GM10266 (cell line): ENCODE results near the gene ARRDC3.

ENCODE experiments used
- DNase-seq: peaks from one replicate; pipeline ENCODE4 v3.0.0; 2012; ENCODE audit errors: extremely low spot score
- TF ChIP-seq, protein P1 (sequence below): IDR thresholded peaks from 2 replicates; pipeline ENCODE4 v1.5.1; 2012; ENCODE audit warnings: mild to moderate bottlenecking, low read depth; ENCODE audit not compliant: control insufficient read depth, insufficient read depth; ENCODE audit errors: missing control alignments

Gene ARRDC3

DNA sequence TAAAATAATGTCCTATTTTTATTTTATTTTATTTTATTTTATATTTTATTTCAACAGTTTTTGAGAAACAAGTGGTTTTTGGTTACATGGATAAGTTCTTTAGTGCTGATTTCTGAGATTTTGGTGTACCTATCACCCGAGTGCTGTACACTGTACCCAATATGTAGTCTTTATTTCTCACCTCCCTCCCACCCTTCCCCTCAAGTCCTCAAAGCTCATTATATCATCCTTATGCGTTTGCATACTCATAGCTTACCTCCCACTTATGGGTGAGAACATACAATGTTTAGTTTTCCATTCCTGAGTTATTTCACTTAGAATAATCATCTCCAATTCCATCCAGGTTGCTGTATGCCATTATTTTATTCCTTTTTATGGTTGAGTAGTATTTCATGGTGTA lies 63.5 kb downstream of the ARRDC3 start:
- TF ChIP-seq, protein P1, sequence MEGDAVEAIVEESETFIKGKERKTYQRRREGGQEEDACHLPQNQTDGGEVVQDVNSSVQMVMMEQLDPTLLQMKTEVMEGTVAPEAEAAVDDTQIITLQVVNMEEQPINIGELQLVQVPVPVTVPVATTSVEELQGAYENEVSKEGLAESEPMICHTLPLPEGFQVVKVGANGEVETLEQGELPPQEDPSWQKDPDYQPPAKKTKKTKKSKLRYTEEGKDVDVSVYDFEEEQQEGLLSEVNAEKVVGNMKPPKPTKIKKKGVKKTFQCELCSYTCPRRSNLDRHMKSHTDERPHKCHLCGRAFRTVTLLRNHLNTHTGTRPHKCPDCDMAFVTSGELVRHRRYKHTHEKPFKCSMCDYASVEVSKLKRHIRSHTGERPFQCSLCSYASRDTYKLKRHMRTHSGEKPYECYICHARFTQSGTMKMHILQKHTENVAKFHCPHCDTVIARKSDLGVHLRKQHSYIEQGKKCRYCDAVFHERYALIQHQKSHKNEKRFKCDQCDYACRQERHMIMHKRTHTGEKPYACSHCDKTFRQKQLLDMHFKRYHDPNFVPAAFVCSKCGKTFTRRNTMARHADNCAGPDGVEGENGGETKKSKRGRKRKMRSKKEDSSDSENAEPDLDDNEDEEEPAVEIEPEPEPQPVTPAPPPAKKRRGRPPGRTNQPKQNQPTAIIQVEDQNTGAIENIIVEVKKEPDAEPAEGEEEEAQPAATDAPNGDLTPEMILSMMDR: no peak

DNA sequence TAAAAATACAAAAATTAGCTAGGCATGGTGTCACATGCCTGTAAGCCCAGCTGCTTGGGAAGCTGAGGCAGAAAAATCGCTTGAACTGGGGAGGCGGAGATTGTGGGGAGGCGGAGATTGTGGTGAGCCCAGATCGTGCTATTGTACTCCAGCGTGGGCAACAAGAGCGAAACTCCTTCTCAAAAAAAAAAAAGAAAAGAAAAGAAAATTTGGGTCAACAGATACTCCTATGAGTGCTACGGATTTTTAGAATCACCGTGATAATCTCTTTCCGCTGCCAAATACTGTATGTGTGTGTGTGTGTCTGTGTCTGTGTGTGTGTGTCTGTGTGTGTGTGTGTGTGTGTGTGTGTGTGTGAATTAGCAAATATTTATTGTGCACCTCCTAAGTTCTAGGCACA lies 64.4 kb downstream of the ARRDC3 start:
- TF ChIP-seq, protein P1: no peak
- no peak for DNase-seq

More for the DNA sequence above, 63.5 kb downstream of the ARRDC3 start:
- no peak for DNase-seq
